GM12878 (cell line): Measurements from ENCODE around the gene TOMM20. TPM values are rescaled to one million over a fixed set of nuclear protein-coding genes. Genes with fewer than 3 reads are reported as not detected.

Experiments
- BMI1 ChIP-seq: fragments of 450-650 bp; IDR thresholded peaks from 2 replicates; pipeline ENCODE4 v1.6.1; 2016; ENCODE audit warnings: mild to moderate bottlenecking, moderate library complexity, borderline replicate concordance
- BRCA1 ChIP-seq: IDR thresholded peaks from 2 replicates; pipeline ENCODE4 v1.6.1; 2011; ENCODE audit warnings: low read depth, low read length, improper control_type of control experiment
- CBX3 ChIP-seq: fragments of 200-600 bp; sonication (generic); IDR thresholded peaks from 2 replicates; pipeline ENCODE4 v1.6.1; 2016; ENCODE audit warnings: low read depth, borderline replicate concordance
- CREB1 ChIP-seq: IDR thresholded peaks from 2 replicates; pipeline ENCODE4 v1.6.1; 2012; ENCODE audit warnings: low read depth, mild to moderate bottlenecking, inconsistent platforms
- DPF2 ChIP-seq: fragments of 450-650 bp; IDR thresholded peaks from 2 replicates; pipeline ENCODE4 v1.6.1; 2017; ENCODE audit warnings: mild to moderate bottlenecking
- EED ChIP-seq: sonication (generic); IDR thresholded peaks from 2 replicates; pipeline ENCODE4 v1.6.1; 2016; ENCODE audit warnings: antibody characterized with exemption, low read depth
- GABPA ChIP-seq: IDR thresholded peaks from 2 replicates; pipeline ENCODE4 v1.6.1; 2014; ENCODE audit warnings: antibody characterized with exemption, low read depth, mild to moderate bottlenecking, inconsistent platforms
- HDAC6 ChIP-seq: fragments of 200-600 bp; sonication (generic); IDR thresholded peaks from one replicate; pipeline ENCODE4 v1.8.0; 2017; ENCODE audit warnings: antibody characterized with exemption; ENCODE audit not compliant: unreplicated experiment
- JUNB ChIP-seq: IDR thresholded peaks from 2 replicates; pipeline ENCODE4 v1.6.1; 2016; ENCODE audit warnings: antibody characterized with exemption, mild to moderate bottlenecking
- KDM1A ChIP-seq: fragments of 200-600 bp; sonication (generic); IDR thresholded peaks from 2 replicates; pipeline ENCODE4 v1.6.1; 2016; ENCODE audit warnings: borderline replicate concordance
- NBN ChIP-seq: fragments of 450-650 bp; IDR thresholded peaks from 2 replicates; pipeline ENCODE4 v1.6.1; 2016
- POLR2AphosphoS5 ChIP-seq: IDR thresholded peaks from 2 replicates; pipeline ENCODE4 v1.6.1; 2011; ENCODE audit warnings: mild to moderate bottlenecking, low read length, inconsistent platforms
- SREBF1 ChIP-seq: IDR thresholded peaks from 2 replicates; pipeline ENCODE4 v1.6.1; 2012; ENCODE audit warnings: mild to moderate bottlenecking, low read length
- SREBF2 ChIP-seq: IDR thresholded peaks from 2 replicates; pipeline ENCODE4 v1.6.1; 2012; ENCODE audit warnings: mild to moderate bottlenecking, low read length
- SUZ12 ChIP-seq: fragments of 200-600 bp; sonication (generic); IDR thresholded peaks from one replicate; pipeline ENCODE4 v1.6.1; 2018; ENCODE audit warnings: antibody characterized with exemption, mild to moderate bottlenecking; ENCODE audit not compliant: unreplicated experiment
- TARDBP ChIP-seq: IDR thresholded peaks from 2 replicates; pipeline ENCODE4 v1.6.1; 2016; ENCODE audit warnings: borderline replicate concordance
- TCF3 ChIP-seq: IDR thresholded peaks from 2 replicates; pipeline ENCODE4 v1.6.1; 2012; ENCODE audit warnings: low read depth, mild to moderate bottlenecking, low read length, borderline replicate concordance; ENCODE audit not compliant: insufficient read depth
- YY1 ChIP-seq: IDR thresholded peaks from 2 replicates; pipeline ENCODE4 v1.6.1; 2011; ENCODE audit warnings: low read depth, mild to moderate bottlenecking, low read length
- ZNF207 ChIP-seq: fragments of 450-650 bp; IDR thresholded peaks from 2 replicates; pipeline ENCODE4 v1.6.1; 2014; ENCODE audit warnings: antibody characterized with exemption, mild to moderate bottlenecking, borderline replicate concordance
- ZNF384 ChIP-seq: IDR thresholded peaks from 2 replicates; pipeline ENCODE4 v1.6.1; 2012; ENCODE audit warnings: low read depth, mild to moderate bottlenecking, low read length, improper control_type of control experiment, borderline replicate concordance
- polyA plus RNA-seq, 11 experiments: library from polyadenylated mRNA; depleted of rRNA in 4 of 11; unstranded in 6 of 11; stranded (reverse) in 5 of 11; fragments of >200 nt; fragmentation: Nextera tagmentation in 4 of 11; fragmentation: Illumina TruSeq in 1 of 11; extraction: Ambion mirVana in 4 of 11; extraction: Trizol in 1 of 11; gene quantifications; 1 replicate in 1 of 11; 2 replicates in 10 of 11; pipeline versions ENCODE4 v1.2.1 to v1.2.3, GENCODE V29; 2011 to 2016; ENCODE audit warnings: inconsistent platforms in 2 of 11, missing spikeins in 2 of 11, low read depth in 1 of 11
- total RNA-seq, 4 experiments: library from RNA; depleted of rRNA in 3 of 4; stranded (reverse); fragments of >200 nt in 3 of 4; fragmentation: Illumina TruSeq in 1 of 4; extraction: Trizol in 1 of 4; gene quantifications; 2 replicates each; pipeline versions ENCODE4 v1.2.1 to v1.2.3, GENCODE V29; 2013 to 2021
- TF ChIP-seq, protein P1 (sequence below): fragments of 450-650 bp; IDR thresholded peaks from 2 replicates; pipeline ENCODE4 v1.6.1; 2016; ENCODE audit warnings: mild to moderate bottlenecking
- TF ChIP-seq, protein P2 (sequence below): IDR thresholded peaks from 2 replicates; pipeline ENCODE4 v1.6.1; 2011; ENCODE audit warnings: low read depth, mild to moderate bottlenecking, low read length, moderate library complexity, borderline replicate concordance; ENCODE audit errors: extremely low read depth
- TF ChIP-seq, protein P3 (sequence below): fragments of 450-650 bp; IDR thresholded peaks from 2 replicates; pipeline ENCODE4 v1.6.1; 2017; ENCODE audit warnings: mild to moderate bottlenecking, low read depth, inconsistent platforms; ENCODE audit not compliant: poor library complexity, severe bottlenecking
- TF ChIP-seq, protein P4 (sequence below): IDR thresholded peaks from 2 replicates; pipeline ENCODE4 v1.6.1; 2012; ENCODE audit warnings: low read depth, low read length, improper control_type of control experiment
- TF ChIP-seq, protein P5 (sequence below): IDR thresholded peaks from 2 replicates; pipeline ENCODE4 v1.6.1; 2012; ENCODE audit warnings: low read depth, low read length, improper control_type of control experiment

The TOMM20 gene
- total and polyA plus RNA-seq, 10 of the 15 experiments (the other 5 are each of a cell fraction or from before 2014, with no cell fraction given), result 39.8 to 138 (median 70.1) TPM

DNA sequence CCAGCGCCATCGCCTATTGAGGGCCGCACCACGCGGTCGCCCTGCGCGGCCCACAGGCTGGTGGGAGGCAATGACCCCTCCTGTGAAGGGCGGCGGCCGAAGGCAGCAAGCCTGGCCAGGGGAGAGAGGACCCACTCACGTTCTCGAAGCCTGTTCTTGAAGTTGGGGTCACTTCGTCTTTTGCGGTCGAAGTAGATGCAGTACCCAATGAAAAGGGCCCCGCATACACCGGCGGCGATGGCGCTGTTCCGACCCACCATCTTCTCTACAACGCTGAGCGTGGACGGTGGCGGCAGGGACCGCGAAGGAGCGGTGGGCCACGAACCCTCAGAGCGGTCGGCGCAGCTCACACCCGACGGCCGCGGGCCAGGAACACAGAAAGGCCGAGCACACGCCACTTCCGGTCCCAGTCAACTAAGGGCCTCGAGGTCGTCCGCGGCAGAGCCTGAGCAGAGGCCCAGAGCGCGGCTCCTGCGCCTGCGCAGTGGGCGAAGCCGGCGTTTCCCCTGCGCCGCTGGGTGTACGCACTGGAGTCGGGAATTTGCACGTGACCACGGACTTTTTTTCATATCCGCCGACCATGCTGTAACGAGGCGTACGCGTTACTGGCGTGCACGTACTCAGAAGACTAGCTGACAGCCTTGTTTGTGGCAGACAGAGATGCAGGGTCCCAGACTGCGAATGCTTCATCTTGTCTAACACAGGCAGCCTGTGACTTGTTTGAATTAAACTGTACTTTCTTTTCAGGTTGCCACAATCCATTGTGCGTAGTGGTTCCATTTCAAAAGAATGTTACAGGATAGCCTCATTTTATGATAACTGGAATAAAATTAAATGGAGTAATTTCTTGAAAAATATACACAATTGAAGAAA is at the start of gene TOMM20 (continued):
- no peak for TF ChIP-seq JUNB
- TF ChIP-seq SREBF2, result no peak
- TF ChIP-seq NBN, result peak; percentile 38; the same call in 1 of the 2 replicates
- TF ChIP-seq, protein P1, sequence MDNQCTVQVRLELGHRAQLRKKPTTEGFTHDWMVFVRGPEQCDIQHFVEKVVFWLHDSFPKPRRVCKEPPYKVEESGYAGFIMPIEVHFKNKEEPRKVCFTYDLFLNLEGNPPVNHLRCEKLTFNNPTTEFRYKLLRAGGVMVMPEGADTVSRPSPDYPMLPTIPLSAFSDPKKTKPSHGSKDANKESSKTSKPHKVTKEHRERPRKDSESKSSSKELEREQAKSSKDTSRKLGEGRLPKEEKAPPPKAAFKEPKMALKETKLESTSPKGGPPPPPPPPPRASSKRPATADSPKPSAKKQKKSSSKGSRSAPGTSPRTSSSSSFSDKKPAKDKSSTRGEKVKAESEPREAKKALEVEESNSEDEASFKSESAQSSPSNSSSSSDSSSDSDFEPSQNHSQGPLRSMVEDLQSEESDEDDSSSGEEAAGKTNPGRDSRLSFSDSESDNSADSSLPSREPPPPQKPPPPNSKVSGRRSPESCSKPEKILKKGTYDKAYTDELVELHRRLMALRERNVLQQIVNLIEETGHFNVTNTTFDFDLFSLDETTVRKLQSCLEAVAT, result no peak
- no peak for TF ChIP-seq KDM1A
- TF ChIP-seq, protein P2, sequence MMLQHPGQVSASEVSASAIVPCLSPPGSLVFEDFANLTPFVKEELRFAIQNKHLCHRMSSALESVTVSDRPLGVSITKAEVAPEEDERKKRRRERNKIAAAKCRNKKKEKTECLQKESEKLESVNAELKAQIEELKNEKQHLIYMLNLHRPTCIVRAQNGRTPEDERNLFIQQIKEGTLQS, result peak; percentile 50; the same call in 1 of the 2 replicates
- TF ChIP-seq, protein P3, sequence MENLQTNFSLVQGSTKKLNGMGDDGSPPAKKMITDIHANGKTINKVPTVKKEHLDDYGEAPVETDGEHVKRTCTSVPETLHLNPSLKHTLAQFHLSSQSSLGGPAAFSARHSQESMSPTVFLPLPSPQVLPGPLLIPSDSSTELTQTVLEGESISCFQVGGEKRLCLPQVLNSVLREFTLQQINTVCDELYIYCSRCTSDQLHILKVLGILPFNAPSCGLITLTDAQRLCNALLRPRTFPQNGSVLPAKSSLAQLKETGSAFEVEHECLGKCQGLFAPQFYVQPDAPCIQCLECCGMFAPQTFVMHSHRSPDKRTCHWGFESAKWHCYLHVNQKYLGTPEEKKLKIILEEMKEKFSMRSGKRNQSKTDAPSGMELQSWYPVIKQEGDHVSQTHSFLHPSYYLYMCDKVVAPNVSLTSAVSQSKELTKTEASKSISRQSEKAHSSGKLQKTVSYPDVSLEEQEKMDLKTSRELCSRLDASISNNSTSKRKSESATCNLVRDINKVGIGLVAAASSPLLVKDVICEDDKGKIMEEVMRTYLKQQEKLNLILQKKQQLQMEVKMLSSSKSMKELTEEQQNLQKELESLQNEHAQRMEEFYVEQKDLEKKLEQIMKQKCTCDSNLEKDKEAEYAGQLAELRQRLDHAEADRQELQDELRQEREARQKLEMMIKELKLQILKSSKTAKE, result peak; percentile 25
- peak; percentile 73 for TF ChIP-seq YY1
- peak; percentile 58; the same call in 1 of the 2 replicates for TF ChIP-seq TCF3
- peak; percentile 75 for TF ChIP-seq ZNF384
- peak; percentile 97 for TF ChIP-seq POLR2AphosphoS5
- no peak for TF ChIP-seq SUZ12
- TF ChIP-seq EED, result peak; percentile 85
- no peak for TF ChIP-seq BRCA1
- TF ChIP-seq, protein P4, sequence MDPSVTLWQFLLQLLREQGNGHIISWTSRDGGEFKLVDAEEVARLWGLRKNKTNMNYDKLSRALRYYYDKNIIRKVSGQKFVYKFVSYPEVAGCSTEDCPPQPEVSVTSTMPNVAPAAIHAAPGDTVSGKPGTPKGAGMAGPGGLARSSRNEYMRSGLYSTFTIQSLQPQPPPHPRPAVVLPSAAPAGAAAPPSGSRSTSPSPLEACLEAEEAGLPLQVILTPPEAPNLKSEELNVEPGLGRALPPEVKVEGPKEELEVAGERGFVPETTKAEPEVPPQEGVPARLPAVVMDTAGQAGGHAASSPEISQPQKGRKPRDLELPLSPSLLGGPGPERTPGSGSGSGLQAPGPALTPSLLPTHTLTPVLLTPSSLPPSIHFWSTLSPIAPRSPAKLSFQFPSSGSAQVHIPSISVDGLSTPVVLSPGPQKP, result peak; percentile 92
- TF ChIP-seq HDAC6, result no peak
- peak; percentile 87; the same call in 1 of the 2 replicates for TF ChIP-seq ZNF207
- no peak for TF ChIP-seq CBX3
- TF ChIP-seq, protein P5, sequence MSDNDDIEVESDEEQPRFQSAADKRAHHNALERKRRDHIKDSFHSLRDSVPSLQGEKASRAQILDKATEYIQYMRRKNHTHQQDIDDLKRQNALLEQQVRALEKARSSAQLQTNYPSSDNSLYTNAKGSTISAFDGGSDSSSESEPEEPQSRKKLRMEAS, result peak; percentile 81
- TF ChIP-seq TARDBP, result 0 out of 2 replicates have a peak, but pooled peaks have one; percentile 7
- 0 out of 2 replicates have a peak, but pooled peaks have one; percentile 14 for TF ChIP-seq BMI1
- TF ChIP-seq CREB1, result peak; percentile 87
- peak; percentile 48; the same call in 1 of the 2 replicates for TF ChIP-seq DPF2
- peak; percentile 84 for TF ChIP-seq GABPA
- no peak for TF ChIP-seq SREBF1
